ENCODE results near the gene SLC5A6. TPM values are rescaled to one million over a fixed set of nuclear protein-coding genes. Genes with fewer than 3 reads are reported as not detected.

The SLC5A6 gene
- total and polyA plus RNA-seq, 2 of the 8 experiments (the other 6 are each of a cell fraction or from before 2014, with no cell fraction given) = 118 to 183 TPM

- no peak for TF ChIP-seq TBP (IDR thresholded peaks at IDR 0.05; ENCODE audit: low read depth, low read length)
- no peak for TF ChIP-seq BRCA1 (IDR thresholded peaks at IDR 0.05; ENCODE audit: low read depth, low read length)
- no peak for TF ChIP-seq JUND (IDR thresholded peaks at IDR 0.05; ENCODE audit: low read length)
- no peak for TF ChIP-seq JUN (IDR thresholded peaks at IDR 0.05; ENCODE audit: low read depth, low read length)
- no peak for TF ChIP-seq EGR1 (IDR thresholded peaks at IDR 0.05; ENCODE audit: borderline replicate concordance, low read depth, low read length)
- TF ChIP-seq, protein P1, sequence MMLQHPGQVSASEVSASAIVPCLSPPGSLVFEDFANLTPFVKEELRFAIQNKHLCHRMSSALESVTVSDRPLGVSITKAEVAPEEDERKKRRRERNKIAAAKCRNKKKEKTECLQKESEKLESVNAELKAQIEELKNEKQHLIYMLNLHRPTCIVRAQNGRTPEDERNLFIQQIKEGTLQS (IDR thresholded peaks at IDR 0.05; ENCODE audit: insufficient read depth, low read depth, low read length) = no peak
- no peak for TF ChIP-seq RXRA (IDR thresholded peaks at IDR 0.05; ENCODE audit: insufficient read depth, low read depth, low read length)
- TF ChIP-seq NANOG (IDR thresholded peaks at IDR 0.05; ENCODE audit: insufficient read depth, low read depth, low read length, poor library complexity, severe bottlenecking) = no peak
- no peak for TF ChIP-seq CHD1 (IDR thresholded peaks at IDR 0.05; ENCODE audit: low read depth, low read length)
- TF ChIP-seq KDM4A (IDR thresholded peaks at IDR 0.05; ENCODE audit: low read depth, low read length, severe bottlenecking) = no peak
These were observed 17.3 kb downstream of the SLC5A6 start (continued) for GRCh38 chr2:27194538-27195354.
